Lower lobe of right lung (tissue), 2 donors: Measurements from ENCODE around the gene FAM187B. TPM values are rescaled to one million over a fixed set of nuclear protein-coding genes. Genes with fewer than 3 reads are reported as not detected.
A peak's percentile ranks its signal among the peaks of the same experiment; 100 is the strongest.

Source experiments
- ATAC-seq, 2 donors: fragments of 200-7000 bp; cut with Tn5 transposase; one replicate each; pipeline ENCODE4 v1.9.1; 2020 to 2022; ENCODE audit warnings: mild to moderate bottlenecking in 2 of 2, moderate library complexity in 2 of 2
- DNase-seq: peaks from one replicate; pipeline ENCODE4 v3.0.0-alpha.2; 2020
- H3K27ac ChIP-seq: fragments of 200-600 bp; one replicate; pipeline ENCODE4 v1.8.0; 2022
- H3K27me3 ChIP-seq: fragments of 200-600 bp; one replicate; pipeline ENCODE4 v1.8.0; 2022; ENCODE audit warnings: low read depth
- H3K36me3 ChIP-seq: fragments of 200-600 bp; one replicate; pipeline ENCODE4 v1.8.0; 2022; ENCODE audit warnings: mild to moderate bottlenecking
- H3K4me1 ChIP-seq: fragments of 200-600 bp; one replicate; pipeline ENCODE4 v1.8.0; 2022
- H3K4me3 ChIP-seq: fragments of 200-600 bp; one replicate; pipeline ENCODE4 v1.8.0; 2022; ENCODE audit warnings: mild to moderate bottlenecking
- H3K9me3 ChIP-seq: fragments of 200-600 bp; one replicate; pipeline ENCODE4 v1.8.0; 2022
- intact Hi-C: fragments of 100-400 bp; cut with DNase I; formaldehyde crosslinking; loops from one replicate; pipeline ENCODE4 v1.11.0; 2022
- total RNA-seq: library from RNA; stranded (reverse); fragmentation: NEBNext Ultra II Directional; extraction: Animal tissue kit (Norgen Biotek cat#: 25700); gene quantifications from one replicate; pipeline ENCODE4 v1.2.1, GENCODE V29; 2021
- TF ChIP-seq, protein P1 (sequence below): fragments of 200-600 bp; IDR thresholded peaks from one replicate; pipeline ENCODE4 v1.8.0; 2022; ENCODE audit warnings: antibody characterized with exemption, mild to moderate bottlenecking
- donor health status: DM: no; HTN: yes; CAD: no; lungs with severe emphysema.

Gene FAM187B
- total RNA-seq, 1 donor from 2014 or later, result 0.41 TPM

DNA sequence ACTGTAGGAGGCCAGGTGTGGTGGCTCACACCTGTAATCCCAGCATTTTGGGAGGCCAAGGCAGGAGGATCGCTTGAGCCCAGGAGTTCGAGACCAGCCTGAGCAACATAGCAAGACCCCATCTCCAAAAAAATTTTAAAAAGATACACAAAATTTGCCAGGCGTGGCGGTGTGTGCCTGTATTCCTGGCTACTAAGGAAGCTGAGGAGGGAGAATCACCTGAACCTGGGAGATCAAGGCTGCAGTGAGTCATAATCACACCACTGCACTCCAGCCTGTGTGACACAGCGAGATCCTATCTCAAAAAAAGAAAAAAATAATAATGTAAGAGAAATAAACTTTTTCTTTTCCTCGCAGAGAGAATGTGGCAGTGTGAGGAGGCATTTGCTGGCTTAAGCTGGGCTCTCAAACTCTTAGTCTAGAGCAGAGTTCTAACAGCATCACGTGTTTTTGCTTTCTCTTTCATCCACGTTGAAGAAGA lies 21.1 kb downstream of the FAM187B start:
- DNase-seq (no peak), ATAC-seq (no peak)
- intact Hi-C loops, result no loop called here
- Histone ChIP-seq H3K4me3 (no peak overlapping the region), H3K4me1 (peaks cover 41% of the 10 kb centered on the region), H3K9me3 (no peaks in the 10 kb centered on the region), H3K36me3 (no peaks in the 10 kb centered on the region), H3K27ac (no peak overlapping the region), H3K27me3 (no peaks in the 10 kb centered on the region)
- TF ChIP-seq, protein P1, sequence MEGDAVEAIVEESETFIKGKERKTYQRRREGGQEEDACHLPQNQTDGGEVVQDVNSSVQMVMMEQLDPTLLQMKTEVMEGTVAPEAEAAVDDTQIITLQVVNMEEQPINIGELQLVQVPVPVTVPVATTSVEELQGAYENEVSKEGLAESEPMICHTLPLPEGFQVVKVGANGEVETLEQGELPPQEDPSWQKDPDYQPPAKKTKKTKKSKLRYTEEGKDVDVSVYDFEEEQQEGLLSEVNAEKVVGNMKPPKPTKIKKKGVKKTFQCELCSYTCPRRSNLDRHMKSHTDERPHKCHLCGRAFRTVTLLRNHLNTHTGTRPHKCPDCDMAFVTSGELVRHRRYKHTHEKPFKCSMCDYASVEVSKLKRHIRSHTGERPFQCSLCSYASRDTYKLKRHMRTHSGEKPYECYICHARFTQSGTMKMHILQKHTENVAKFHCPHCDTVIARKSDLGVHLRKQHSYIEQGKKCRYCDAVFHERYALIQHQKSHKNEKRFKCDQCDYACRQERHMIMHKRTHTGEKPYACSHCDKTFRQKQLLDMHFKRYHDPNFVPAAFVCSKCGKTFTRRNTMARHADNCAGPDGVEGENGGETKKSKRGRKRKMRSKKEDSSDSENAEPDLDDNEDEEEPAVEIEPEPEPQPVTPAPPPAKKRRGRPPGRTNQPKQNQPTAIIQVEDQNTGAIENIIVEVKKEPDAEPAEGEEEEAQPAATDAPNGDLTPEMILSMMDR, result no peak

DNA sequence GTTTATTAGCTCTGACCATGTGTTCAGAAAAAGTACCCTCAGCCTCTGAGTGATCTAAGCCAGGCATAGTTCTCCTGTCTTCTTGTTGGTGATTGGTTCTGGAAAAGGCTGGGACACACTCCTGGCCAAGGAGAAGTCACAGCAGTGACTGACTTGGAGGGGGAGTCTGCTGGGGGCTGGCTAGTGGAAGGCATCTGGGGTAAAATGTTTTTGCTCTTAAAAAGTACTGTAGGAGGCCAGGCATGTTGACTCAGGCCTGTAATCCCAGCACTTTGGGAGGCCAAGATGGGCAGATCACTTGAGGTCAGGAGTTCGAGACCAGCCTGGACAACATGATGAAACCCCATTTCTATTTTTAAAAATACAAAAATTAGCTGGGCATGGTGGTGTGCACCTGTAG lies 21.7 kb downstream of the FAM187B start:
- TF ChIP-seq, protein P1, result no peak
- H3K27ac ChIP-seq, result no peak overlapping the region
- DNase-seq, result no peak

DNA sequence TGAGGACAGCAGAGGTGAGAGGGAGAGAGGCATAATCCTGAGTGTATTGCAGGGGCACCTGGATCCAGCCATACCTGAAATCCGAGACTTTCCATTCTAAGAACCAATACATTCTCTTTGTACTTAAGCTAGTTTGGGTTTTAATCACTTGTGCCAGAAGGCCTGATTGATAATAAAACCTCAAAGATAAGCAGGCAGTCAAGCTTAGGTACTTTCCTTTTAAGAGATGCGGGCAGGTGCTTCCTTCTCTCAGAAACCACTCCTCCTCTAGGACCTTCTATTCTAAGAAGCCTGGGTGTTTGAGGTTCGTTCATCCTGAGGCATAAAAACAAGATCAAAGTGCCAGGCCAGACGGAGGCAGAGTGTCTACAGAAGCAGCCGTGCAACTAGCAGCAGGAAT lies 22.2 kb downstream of the FAM187B start:
- DNase-seq, result no peak
- no peaks in the 10 kb centered on the region for H3K36me3 ChIP-seq
- peaks cover 31% of the 10 kb centered on the region for H3K4me1 ChIP-seq
- H3K27ac ChIP-seq, result peak overlapping the region; percentile 46
- ATAC-seq, result no peak
- intact Hi-C loops, result no loop called here
- no peak overlapping the region for H3K4me3 ChIP-seq
- H3K27me3 ChIP-seq, result no peaks in the 10 kb centered on the region
- H3K9me3 ChIP-seq, result no peaks in the 10 kb centered on the region
- TF ChIP-seq, protein P1, result no peak

More for the DNA sequence above, 21.7 kb downstream of the FAM187B start:
- no peak for ATAC-seq
- no peaks in the 10 kb centered on the region for H3K36me3 ChIP-seq
- H3K4me1 ChIP-seq, result peaks cover 35% of the 10 kb centered on the region
- H3K9me3 ChIP-seq, result no peaks in the 10 kb centered on the region
- H3K4me3 ChIP-seq, result no peak overlapping the region
- intact Hi-C loops, result no loop called here
- H3K27me3 ChIP-seq, result no peaks in the 10 kb centered on the region

DNA sequence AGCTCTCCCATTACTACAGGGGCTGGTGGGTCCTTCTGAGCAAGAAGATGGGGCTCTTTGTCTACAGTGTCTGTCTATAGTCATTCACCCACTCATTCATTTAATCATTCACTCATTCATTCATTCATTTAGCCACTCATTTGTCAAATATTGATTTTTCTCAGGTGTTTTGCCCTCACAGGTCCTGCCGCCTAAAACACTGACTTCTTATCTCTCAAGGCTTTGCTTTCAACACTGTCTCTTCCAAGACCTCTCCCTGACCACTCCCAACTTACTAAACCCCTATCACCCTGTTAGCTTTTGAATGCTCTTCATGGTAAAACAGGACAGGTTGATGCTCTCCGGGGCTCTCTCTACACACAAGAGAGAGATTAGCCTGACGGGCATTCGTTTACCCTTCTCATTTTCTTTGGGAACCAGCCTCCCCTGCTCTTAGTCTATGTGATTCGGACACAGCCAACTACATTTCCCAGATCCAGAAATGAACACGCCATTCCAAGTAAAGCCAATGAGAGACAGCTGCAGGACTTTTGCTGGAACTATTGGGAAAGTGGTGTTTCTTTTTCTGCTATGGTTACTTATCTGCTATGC lies 22.7 kb downstream of the FAM187B start:
- H3K36me3 ChIP-seq, result no peaks in the 10 kb centered on the region
- H3K27me3 ChIP-seq, result no peaks in the 10 kb centered on the region
- TF ChIP-seq, protein P1, result no peak
- no peaks in the 10 kb centered on the region for H3K9me3 ChIP-seq
- no peak for ATAC-seq
- peaks cover 25% of the 10 kb centered on the region for H3K4me1 ChIP-seq
- intact Hi-C loops, result no loop called here
- no peak for DNase-seq
- no peak overlapping the region for H3K4me3 ChIP-seq
- H3K27ac ChIP-seq, result peak overlapping the region; percentile 46

DNA sequence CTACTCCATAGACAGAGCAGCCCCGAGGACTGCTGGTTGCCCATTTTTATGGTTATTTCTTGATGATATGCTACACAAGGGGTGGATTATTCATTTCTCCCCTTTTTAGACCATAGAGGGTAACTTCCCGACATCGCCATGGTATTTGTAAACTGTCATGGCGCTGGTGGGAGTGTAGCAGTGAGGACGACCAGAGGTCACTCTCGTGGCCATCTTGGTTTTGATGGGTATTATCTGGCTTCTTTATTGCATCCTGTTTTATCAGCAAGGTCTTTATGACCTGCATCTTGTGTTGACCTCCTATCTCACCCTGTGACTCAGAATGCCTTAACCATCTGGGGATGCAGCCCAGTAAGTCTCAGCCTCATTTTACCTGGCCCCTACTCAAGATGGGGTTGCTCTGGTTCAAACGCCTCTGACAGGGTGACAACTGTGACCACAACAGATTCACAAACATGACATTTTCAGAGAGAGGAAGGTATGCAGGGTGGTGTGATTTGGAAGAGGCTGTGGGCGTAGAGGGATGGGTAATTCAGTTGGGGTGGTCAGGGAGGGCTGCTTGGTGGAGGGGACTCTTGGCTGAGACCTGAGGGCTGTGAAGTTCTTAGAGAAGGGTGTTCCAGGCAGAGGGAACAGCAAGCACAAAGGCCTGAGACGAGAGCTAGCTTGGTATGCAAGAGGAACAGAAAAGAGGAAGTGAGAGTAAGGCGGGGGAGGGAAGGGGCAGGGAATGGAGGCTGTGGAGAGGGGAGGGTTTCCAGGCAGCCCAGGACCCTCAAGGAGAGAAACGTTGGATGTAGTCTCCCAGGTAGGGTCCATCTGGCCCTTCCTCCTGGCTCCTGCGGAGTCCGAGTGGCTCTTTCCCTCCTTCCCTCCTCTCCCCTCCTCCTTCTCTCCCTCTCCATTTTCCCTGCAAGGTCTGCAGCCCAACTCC lies 23.5 kb downstream of the FAM187B start:
- DNase-seq, result no peak
- Histone ChIP-seq H3K36me3 (no peaks in the 10 kb centered on the region), H3K27me3 (no peaks in the 10 kb centered on the region), H3K9me3 (no peaks in the 10 kb centered on the region), H3K4me1 (peaks cover 25% of the 10 kb centered on the region), H3K27ac (peak overlapping the region; percentile 46), H3K4me3 (no peak overlapping the region)
- intact Hi-C loops, result no loop called here
- TF ChIP-seq, protein P1, result no peak
- peak; percentile 71 to 79 for ATAC-seq
